GM12878 (cell line): ENCODE results near the gene CLEC3A. TPM values are rescaled to one million over a fixed set of nuclear protein-coding genes. Genes with fewer than 3 reads are reported as not detected.

ENCODE experiments used
- ATAC-seq: fragments of 200-7000 bp; cut with Tn5 transposase; 3 replicates; pipeline ENCODE4 v1.9.1; 2020; ENCODE audit warnings: mild to moderate bottlenecking, moderate library complexity
- BruUV-seq: library from RNA; stranded (reverse); fragments of 400-500 nt; replicated peaks from 2 replicates; lab custom pipeline; 2021; lab: Mats Ljungman, UMichigan
- CTCF ChIA-PET: fragments of 300-600 bp; sonication (Branson Sonifier 250); formaldehyde crosslinking; extraction: SDS; loops from one replicate; lab custom pipeline; 2021; ENCODE audit warnings: inconsistent platforms; lab: Yijun Ruan, JAX
- POLR2A ChIA-PET: fragments of 350-600 bp; formaldehyde crosslinking; extraction: SDS; loops from one replicate; lab custom pipeline; 2021; ENCODE audit warnings: inconsistent platforms; lab: Charles Lee
- RAD21 ChIA-PET: fragments of 300-600 bp; sonication (Branson Sonifier 250); formaldehyde crosslinking; loops from one replicate; lab custom pipeline; 2023; ENCODE audit warnings: antibody characterized with exemption; ENCODE audit not compliant: unreplicated experiment; lab: Charles Lee
- SMC1A ChIA-PET: fragments of 300-600 bp; sonication (Branson Sonifier 250); formaldehyde crosslinking; loops from one replicate; lab custom pipeline; 2023; ENCODE audit not compliant: unreplicated experiment, uncharacterized antibody; lab: Charles Lee
- DNase-seq: peaks from one replicate; pipeline ENCODE4 v3.0.0-alpha.2; 2011; ENCODE audit warnings: low read depth, low spot score
- FAIRE-seq: peaks from 3 replicates; lab custom pipeline; 2011; peaks lifted over from hg19 to GRCh38; lab: Jason Lieb, UNC
- H2AFZ ChIP-seq: 2 replicates; pipeline ENCODE4 v1.6.0; 2011; ENCODE audit warnings: low read depth, low read length, control low read depth; ENCODE audit not compliant: control insufficient read depth
- H3K27ac ChIP-seq: 2 replicates; pipeline ENCODE4 v1.5.1; 2011; ENCODE audit warnings: control low read depth; ENCODE audit not compliant: control insufficient read depth, insufficient read depth
- H3K27me3 ChIP-seq, 2 experiments: replicated peaks in 1 of 2; 2 replicates each; pipeline versions ENCODE4 v1.6.0 to v1.6.1; 2011; ENCODE audit warnings: low read length in 1 of 2; ENCODE audit not compliant: control insufficient read depth in 2 of 2, insufficient read depth in 2 of 2
- H3K36me3 ChIP-seq, 2 experiments: 2 replicates each; pipeline ENCODE4 v1.5.1; 2011; ENCODE audit warnings: low read length in 1 of 2; ENCODE audit not compliant: control insufficient read depth in 2 of 2, insufficient read depth in 2 of 2
- H3K4me1 ChIP-seq: 2 replicates; pipeline ENCODE4 v1.6.1; 2011; ENCODE audit warnings: mild to moderate bottlenecking, low read length, moderate library complexity, mixed read lengths; ENCODE audit not compliant: control insufficient read depth, insufficient read depth
- H3K4me2 ChIP-seq: 2 replicates; pipeline ENCODE4 v1.6.0; 2011; ENCODE audit warnings: control low read depth; ENCODE audit not compliant: control insufficient read depth, insufficient read depth
- H3K4me3 ChIP-seq: fragments of 200-600 bp; sonication (generic); 2 replicates; pipeline ENCODE4 v1.5.1; 2016
- H3K79me2 ChIP-seq: 2 replicates; pipeline ENCODE4 v1.6.0; 2011; ENCODE audit warnings: low read length; ENCODE audit not compliant: control insufficient read depth, insufficient read depth
- H3K9ac ChIP-seq: 2 replicates; pipeline ENCODE4 v1.8.0; 2011; ENCODE audit warnings: low read length, control low read depth, mixed read lengths; ENCODE audit not compliant: control insufficient read depth, insufficient read depth
- H3K9me3 ChIP-seq: replicated peaks from 3 replicates; pipeline ENCODE4 v1.5.1; 2011; ENCODE audit warnings: mild to moderate bottlenecking, low read length; ENCODE audit not compliant: control insufficient read depth, insufficient read depth
- H4K20me1 ChIP-seq: 2 replicates; pipeline ENCODE4 v1.6.0; 2011; ENCODE audit not compliant: control insufficient read depth, insufficient read depth
- CTCF ChIP-seq, 3 experiments: IDR thresholded peaks in 2 of 3; conservative IDR thresholded peaks in 1 of 3; 2 replicates each; pipeline ENCODE4 v1.5.1; 2011; ENCODE audit warnings: low read depth in 3 of 3, low read length in 3 of 3, mild to moderate bottlenecking in 3 of 3, control low read depth in 2 of 3, moderate library complexity in 2 of 3, inconsistent platforms in 1 of 3, mixed read lengths in 1 of 3; ENCODE audit not compliant: control insufficient read depth in 2 of 3, insufficient read depth in 1 of 3; ENCODE audit errors: extremely low read depth in 1 of 3
- KDM1A ChIP-seq: fragments of 200-600 bp; sonication (generic); IDR thresholded peaks from 2 replicates; pipeline ENCODE4 v1.6.1; 2016; ENCODE audit warnings: borderline replicate concordance
- SMAD5 ChIP-seq: IDR thresholded peaks from 2 replicates; pipeline ENCODE4 v1.6.1; 2016; ENCODE audit warnings: antibody characterized with exemption, low read depth
- TCF3 ChIP-seq: IDR thresholded peaks from 2 replicates; pipeline ENCODE4 v1.6.1; 2012; ENCODE audit warnings: low read depth, mild to moderate bottlenecking, low read length, borderline replicate concordance; ENCODE audit not compliant: insufficient read depth
- WGBS: methylation state at CpG from one replicate; pipeline ENCODE4 v1.1.6; 2016; ENCODE audit warnings: low lambda C conversion rate; ENCODE audit not compliant: insufficient replicate concordance, insufficient coverage; ENCODE audit errors: missing lambda C conversion rate; 5-methylcytosine and 5-hydroxymethylcytosine counted together
- in situ Hi-C: fragments of 300-500 bp; cut with MboI; formaldehyde crosslinking; loops from 9 replicates; pipeline ENCODE4 v1.14.3; 2018; ENCODE audit warnings: mixed read lengths
- intact Hi-C: fragments of 100-400 bp; cut with micrococcal nuclease; formaldehyde crosslinking; loops from one replicate; pipeline ENCODE4 v1.14.2; 2022; ENCODE audit not compliant: unreplicated experiment
- polyA plus RNA-seq, 11 experiments: library from polyadenylated mRNA; depleted of rRNA in 4 of 11; unstranded in 6 of 11; stranded (reverse) in 5 of 11; fragments of >200 nt; fragmentation: Nextera tagmentation in 4 of 11; fragmentation: Illumina TruSeq in 1 of 11; extraction: Ambion mirVana in 4 of 11; extraction: Trizol in 1 of 11; gene quantifications; 1 replicate in 1 of 11; 2 replicates in 10 of 11; pipeline versions ENCODE4 v1.2.1 to v1.2.3, GENCODE V29; 2011 to 2016; ENCODE audit warnings: inconsistent platforms in 2 of 11, missing spikeins in 2 of 11, low read depth in 1 of 11
- total RNA-seq, 4 experiments: library from RNA; depleted of rRNA in 3 of 4; stranded (reverse); fragments of >200 nt in 3 of 4; fragmentation: Illumina TruSeq in 1 of 4; extraction: Trizol in 1 of 4; gene quantifications; 2 replicates each; pipeline versions ENCODE4 v1.2.1 to v1.2.3, GENCODE V29; 2013 to 2021
- TF ChIP-seq, protein P1 (sequence below): fragments of 450-650 bp; IDR thresholded peaks from 2 replicates; pipeline ENCODE4 v1.6.1; 2016; ENCODE audit warnings: mild to moderate bottlenecking
- TF ChIP-seq, protein P2 (sequence below): IDR thresholded peaks from 2 replicates; pipeline ENCODE4 v1.6.1; 2012; ENCODE audit warnings: mild to moderate bottlenecking, low read depth, low read length

The CLEC3A gene
- total and polyA plus RNA-seq, 10 of the 15 experiments (the other 5 are each of a cell fraction or from before 2014, with no cell fraction given): not detected

GRCh38 chr16:77974883-77975282 is 47.5 kb upstream of the CLEC3A start:
- in situ Hi-C loops (loop anchor here (5.0 kb wide), 1 partner anchor 298 kb away; no protein-coding TSS in a partner anchor), intact Hi-C loops (loop anchor here (10.0 kb wide), 2 partner anchors 370 to 740 kb away; no protein-coding TSS in a partner anchor)
- ChIA-PET RAD21 (no interaction called here), CTCF (no interaction called here), SMC1A (no interaction called here), POLR2A (interaction anchor here (0.6 kb wide), 1 partner anchor 19 kb away, joined by 4 read pairs; no protein-coding TSS in a partner anchor)
- WGBS: 40% methylated on average over 5 of the region's 5 CpGs
- no peak overlapping the region for H3K4me2 ChIP-seq
- no peaks in the 10 kb centered on the region for H4K20me1 ChIP-seq
- no peak overlapping the region for H3K9ac ChIP-seq
- H3K27me3 ChIP-seq: no peaks in the 10 kb centered on the region
- H3K27ac ChIP-seq: no peak overlapping the region
- no peak overlapping the region for H2AFZ ChIP-seq
- no peak for DNase-seq
- no peak overlapping the region for H3K4me3 ChIP-seq
- no peaks in the 10 kb centered on the region for H3K36me3 ChIP-seq
- no peak for ATAC-seq
- BruUV-seq: no TSS peak
- H3K9me3 ChIP-seq: no peaks in the 10 kb centered on the region
- H3K79me2 ChIP-seq: no peaks in the 10 kb centered on the region
- FAIRE-seq: no peak
- no peak for TF ChIP-seq KDM1A
- TF ChIP-seq CTCF (IDR thresholded peaks at IDR 0.05 in 2 of 3, conservative IDR thresholded peaks at IDR 0.05 in 1 of 3; ENCODE audit: control insufficient read depth in 2 of 3, extremely low read depth in 1 of 3, insufficient read depth in 1 of 3, low read depth in 3 of 3, low read length in 3 of 3): no peak
- no peak for TF ChIP-seq SMAD5
- TF ChIP-seq TCF3: no peak
- TF ChIP-seq, protein P1, sequence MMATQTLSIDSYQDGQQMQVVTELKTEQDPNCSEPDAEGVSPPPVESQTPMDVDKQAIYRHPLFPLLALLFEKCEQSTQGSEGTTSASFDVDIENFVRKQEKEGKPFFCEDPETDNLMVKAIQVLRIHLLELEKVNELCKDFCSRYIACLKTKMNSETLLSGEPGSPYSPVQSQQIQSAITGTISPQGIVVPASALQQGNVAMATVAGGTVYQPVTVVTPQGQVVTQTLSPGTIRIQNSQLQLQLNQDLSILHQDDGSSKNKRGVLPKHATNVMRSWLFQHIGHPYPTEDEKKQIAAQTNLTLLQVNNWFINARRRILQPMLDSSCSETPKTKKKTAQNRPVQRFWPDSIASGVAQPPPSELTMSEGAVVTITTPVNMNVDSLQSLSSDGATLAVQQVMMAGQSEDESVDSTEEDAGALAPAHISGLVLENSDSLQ: no peak
- TF ChIP-seq, protein P2, sequence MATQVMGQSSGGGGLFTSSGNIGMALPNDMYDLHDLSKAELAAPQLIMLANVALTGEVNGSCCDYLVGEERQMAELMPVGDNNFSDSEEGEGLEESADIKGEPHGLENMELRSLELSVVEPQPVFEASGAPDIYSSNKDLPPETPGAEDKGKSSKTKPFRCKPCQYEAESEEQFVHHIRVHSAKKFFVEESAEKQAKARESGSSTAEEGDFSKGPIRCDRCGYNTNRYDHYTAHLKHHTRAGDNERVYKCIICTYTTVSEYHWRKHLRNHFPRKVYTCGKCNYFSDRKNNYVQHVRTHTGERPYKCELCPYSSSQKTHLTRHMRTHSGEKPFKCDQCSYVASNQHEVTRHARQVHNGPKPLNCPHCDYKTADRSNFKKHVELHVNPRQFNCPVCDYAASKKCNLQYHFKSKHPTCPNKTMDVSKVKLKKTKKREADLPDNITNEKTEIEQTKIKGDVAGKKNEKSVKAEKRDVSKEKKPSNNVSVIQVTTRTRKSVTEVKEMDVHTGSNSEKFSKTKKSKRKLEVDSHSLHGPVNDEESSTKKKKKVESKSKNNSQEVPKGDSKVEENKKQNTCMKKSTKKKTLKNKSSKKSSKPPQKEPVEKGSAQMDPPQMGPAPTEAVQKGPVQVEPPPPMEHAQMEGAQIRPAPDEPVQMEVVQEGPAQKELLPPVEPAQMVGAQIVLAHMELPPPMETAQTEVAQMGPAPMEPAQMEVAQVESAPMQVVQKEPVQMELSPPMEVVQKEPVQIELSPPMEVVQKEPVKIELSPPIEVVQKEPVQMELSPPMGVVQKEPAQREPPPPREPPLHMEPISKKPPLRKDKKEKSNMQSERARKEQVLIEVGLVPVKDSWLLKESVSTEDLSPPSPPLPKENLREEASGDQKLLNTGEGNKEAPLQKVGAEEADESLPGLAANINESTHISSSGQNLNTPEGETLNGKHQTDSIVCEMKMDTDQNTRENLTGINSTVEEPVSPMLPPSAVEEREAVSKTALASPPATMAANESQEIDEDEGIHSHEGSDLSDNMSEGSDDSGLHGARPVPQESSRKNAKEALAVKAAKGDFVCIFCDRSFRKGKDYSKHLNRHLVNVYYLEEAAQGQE: peak; percentile 87
- TF ChIP-seq, all 136 proteins: peak for 1
- no peaks in the 10 kb centered on the region for H3K4me1 ChIP-seq
